Neural cell (in vitro differentiated cells): ENCODE measurements around the gene FOXK1. TPM values are rescaled to one million over a fixed set of nuclear protein-coding genes. Genes with fewer than 3 reads are reported as not detected.

Experiments
- H2AFZ ChIP-seq: fragments of 200-600, 300-800 bp; sonication (generic), shearing (Covaris generic); 2 replicates; pipeline ENCODE4 v1.6.0; 2014; ENCODE audit warnings: low read depth, mild to moderate bottlenecking, antibody characterized with exemption, low read length, moderate library complexity
- H3F3A ChIP-seq: fragments of 200-600 bp; shearing (Covaris generic); 2 replicates; pipeline ENCODE4 v1.6.1; 2016; ENCODE audit warnings: mild to moderate bottlenecking, moderate library complexity, mixed read lengths, antibody characterized with exemption, low read length; ENCODE audit not compliant: insufficient read depth, poor library complexity, severe bottlenecking
- H3K27ac ChIP-seq: fragments of 200-600, 300-800 bp; sonication (generic), shearing (Covaris generic); 2 replicates; pipeline ENCODE4 v1.5.1; 2014; ENCODE audit warnings: mild to moderate bottlenecking, low read length, moderate library complexity
- H3K27me3 ChIP-seq: fragments of 300-800, 200-600 bp; sonication (generic), shearing (Covaris generic); 2 replicates; pipeline ENCODE4 v1.6.0; 2014; ENCODE audit warnings: mild to moderate bottlenecking, low read depth, low read length, moderate library complexity; ENCODE audit not compliant: insufficient read depth
- H3K36me3 ChIP-seq: fragments of 300-800, 200-600 bp; sonication (generic), shearing (Covaris generic); 2 replicates; pipeline ENCODE4 v1.5.1; 2014; ENCODE audit warnings: mild to moderate bottlenecking, antibody characterized with exemption, low read length, moderate library complexity; ENCODE audit not compliant: insufficient read depth
- H3K4me2 ChIP-seq: fragments of 300-800, 200-600 bp; sonication (generic), shearing (Covaris generic); 2 replicates; pipeline ENCODE4 v1.6.0; 2014; ENCODE audit warnings: mild to moderate bottlenecking, low read length
- H3K4me3 ChIP-seq: fragments of 300-800, 200-600 bp; sonication (generic), shearing (Covaris generic); 2 replicates; pipeline ENCODE4 v1.5.1; 2014; ENCODE audit warnings: mild to moderate bottlenecking, low read length, moderate library complexity
- H3K79me2 ChIP-seq: fragments of 200-600 bp; shearing (Covaris generic); replicated peaks from 2 replicates; pipeline ENCODE4 v1.6.0; 2014; ENCODE audit warnings: mild to moderate bottlenecking, low read length, moderate library complexity; ENCODE audit not compliant: insufficient read depth
- H3K9ac ChIP-seq: fragments of 300-800, 200-600 bp; sonication (generic), shearing (Covaris generic); 2 replicates; pipeline ENCODE4 v1.6.1; 2016; ENCODE audit warnings: mild to moderate bottlenecking, low read length, mixed read lengths
- H3K9me2 ChIP-seq: fragments of 200-600 bp; shearing (Covaris generic); 2 replicates; pipeline ENCODE4 v1.6.1; 2016; ENCODE audit warnings: mild to moderate bottlenecking, low read length, mixed read lengths; ENCODE audit not compliant: insufficient read depth
- H3K9me3 ChIP-seq: fragments of 200-600, 300-800 bp; sonication (generic), shearing (Covaris generic); 2 replicates; pipeline ENCODE4 v1.6.1; 2016; ENCODE audit warnings: mild to moderate bottlenecking, mixed run types, low read length, moderate library complexity, mixed read lengths
- H4K20me1 ChIP-seq: fragments of 200-600 bp; shearing (Covaris generic); 2 replicates; pipeline ENCODE4 v1.6.1; 2016; ENCODE audit warnings: mild to moderate bottlenecking, mixed run types; ENCODE audit not compliant: insufficient read depth
- CTCF ChIP-seq: fragments of 450-650 bp; IDR thresholded peaks from 2 replicates; pipeline ENCODE4 v1.5.1; 2014; ENCODE audit warnings: antibody characterized with exemption, mild to moderate bottlenecking, moderate library complexity; ENCODE audit not compliant: poor library complexity, severe bottlenecking
- EP300 ChIP-seq: fragments of 450-650 bp; conservative IDR thresholded peaks from 2 replicates; pipeline ENCODE4 v1.6.1; 2014; ENCODE audit warnings: antibody characterized with exemption, mild to moderate bottlenecking, moderate library complexity; ENCODE audit not compliant: poor library complexity, severe bottlenecking
- EZH2 ChIP-seq: fragments of 200-600, 300-800 bp; shearing (Covaris generic), sonication (generic); IDR thresholded peaks from 2 replicates; pipeline ENCODE4 v1.6.1; 2014; ENCODE audit warnings: antibody characterized with exemption, low read length, borderline replicate concordance, mild to moderate bottlenecking; ENCODE audit not compliant: insufficient read depth, poor library complexity, severe bottlenecking
- MXI1 ChIP-seq: fragments of 450-650 bp; conservative IDR thresholded peaks from 2 replicates; pipeline ENCODE4 v1.6.1; 2014; ENCODE audit warnings: antibody characterized with exemption, mild to moderate bottlenecking; ENCODE audit not compliant: poor library complexity, severe bottlenecking
- POLR2AphosphoS5 ChIP-seq: IDR thresholded peaks from 2 replicates; pipeline ENCODE4 v1.6.1; 2012
- RAD21 ChIP-seq: fragments of 450-650 bp; conservative IDR thresholded peaks from 2 replicates; pipeline ENCODE4 v1.6.1; 2014; ENCODE audit warnings: antibody characterized with exemption, mild to moderate bottlenecking, moderate library complexity
- REST ChIP-seq: IDR thresholded peaks from 2 replicates; pipeline ENCODE4 v1.6.1; 2012; ENCODE audit warnings: borderline replicate concordance
- SMC3 ChIP-seq: fragments of 450-650 bp; conservative IDR thresholded peaks from 2 replicates; pipeline ENCODE4 v1.6.1; 2014; ENCODE audit warnings: antibody characterized with exemption, mild to moderate bottlenecking, moderate library complexity; ENCODE audit not compliant: poor library complexity
- TAF1 ChIP-seq: IDR thresholded peaks from 2 replicates; pipeline ENCODE4 v1.6.1; 2012; ENCODE audit warnings: low read depth
- polyA plus RNA-seq: library from polyadenylated mRNA; depleted of rRNA; stranded (reverse); fragments of >200 nt; gene quantifications from 2 replicates; pipeline ENCODE4 v1.2.3, GENCODE V29; 2014

FOXK1 gene
- polyA plus RNA-seq, 1 donor from 2014 or later = 7.4 TPM

- Histone ChIP-seq H3K9me3 (no peaks in the 10 kb centered on the region), H2AFZ (no peak overlapping the region), H3K9ac (no peak overlapping the region), H3K27me3 (no peaks in the 10 kb centered on the region), H3K4me2 (no peak overlapping the region), H3K36me3 (no peaks in the 10 kb centered on the region), H3K79me2 (no peaks in the 10 kb centered on the region), H4K20me1 (no peaks in the 10 kb centered on the region), H3F3A (no peaks in the 10 kb centered on the region), H3K9me2 (no peaks in the 10 kb centered on the region), H3K4me3 (no peak overlapping the region), H3K27ac (no peak overlapping the region)
- TF ChIP-seq REST (no peak), EZH2 (no peak), EP300 (no peak), RAD21 (peak; percentile 86), SMC3 (peak; percentile 92), MXI1 (no peak), CTCF (peak; percentile 85), TAF1 (no peak), POLR2AphosphoS5 (no peak)
These were observed 71.7 kb downstream of the FOXK1 start for GRCh38 chr7:4753598-4754432.

- Histone ChIP-seq H2AFZ (no peak overlapping the region), H3K4me3 (no peak overlapping the region), H3K27ac (no peak overlapping the region)
These were observed 72.4 kb downstream of the FOXK1 start for GRCh38 chr7:4754433-4755010.

More at GRCh38 chr7:4754433-4755010, 72.4 kb downstream of the FOXK1 start:
- Histone ChIP-seq H3K9me2 (no peaks in the 10 kb centered on the region), H3K27me3 (no peaks in the 10 kb centered on the region), H3F3A (no peaks in the 10 kb centered on the region), H3K36me3 (no peaks in the 10 kb centered on the region), H3K4me2 (no peak overlapping the region), H3K9ac (no peak overlapping the region), H3K79me2 (no peaks in the 10 kb centered on the region), H4K20me1 (no peaks in the 10 kb centered on the region), H3K9me3 (no peaks in the 10 kb centered on the region)
- TF ChIP-seq TAF1 (no peak), POLR2AphosphoS5 (no peak), REST (no peak), EP300 (no peak), EZH2 (no peak), MXI1 (no peak), RAD21 (no peak)
